SK-N-SH (cell line): ENCODE measurements around the gene JAZF1. TPM values are rescaled to one million over a fixed set of nuclear protein-coding genes. Genes with fewer than 3 reads are reported as not detected.

ENCODE experiments used
- CTCF ChIA-PET: fragments of 300-600, 350-600 bp; formaldehyde crosslinking; extraction: SDS; loops from one replicate; lab custom pipeline; 2021; lab: Yijun Ruan, JAX
- POLR2A ChIA-PET: fragments of 350-600 bp; sonication (Branson Sonifier 250); formaldehyde crosslinking; extraction: SDS; loops from one replicate; lab custom pipeline; 2020; ENCODE audit warnings: antibody characterized with exemption, inconsistent platforms; lab: Yijun Ruan, JAX
- DNase-seq: peaks from one replicate; pipeline ENCODE4 v3.0.0; 2012
- H2AFZ ChIP-seq: fragments of 200-600 bp; sonication (generic); 2 replicates; pipeline ENCODE4 v1.8.1; 2016; ENCODE audit warnings: antibody characterized with exemption, mild to moderate bottlenecking, low read depth
- H3F3A ChIP-seq: fragments of 200-600 bp; sonication (generic); replicated peaks from 2 replicates; pipeline ENCODE3; 2016; ENCODE audit warnings: antibody characterized with exemption, mild to moderate bottlenecking; ENCODE audit not compliant: insufficient read depth
- H3K27ac ChIP-seq, 2 experiments: fragments of 200-500 bp in 1 of 2; fragments of 200-600 bp in 1 of 2; sonication (Bioruptor generic) in 1 of 2; sonication (generic), shearing (Covaris generic) in 1 of 2; 2 replicates each; pipeline versions ENCODE4 v1.5.1 to v1.6.1; 2014 to 2016; ENCODE audit warnings: low read depth in 2 of 2, inconsistent platforms in 1 of 2, low read length in 1 of 2, mild to moderate bottlenecking in 1 of 2, mixed read lengths in 1 of 2
- H3K27me3 ChIP-seq: fragments of 200-600 bp; sonication (generic), shearing (Covaris generic); 2 replicates; pipeline ENCODE4 v1.6.1; 2016; ENCODE audit warnings: mixed run types; ENCODE audit not compliant: insufficient read depth
- H3K36me3 ChIP-seq, 2 experiments: fragments of 200-500 bp in 1 of 2; fragments of 200-600 bp in 1 of 2; sonication (Bioruptor generic) in 1 of 2; sonication (generic) in 1 of 2; replicated peaks in 1 of 2; 2 replicates each; pipeline versions ENCODE3 to v1.5.1; 2014 to 2016; ENCODE audit warnings: low read length in 1 of 2, mild to moderate bottlenecking in 1 of 2; ENCODE audit not compliant: insufficient read depth in 2 of 2, control insufficient read depth in 1 of 2
- H3K4me1 ChIP-seq, 2 experiments: fragments of 200-500 bp in 1 of 2; fragments of 200-600 bp in 1 of 2; sonication (Bioruptor generic) in 1 of 2; sonication (generic), shearing (Covaris generic) in 1 of 2; 2 replicates each; pipeline versions ENCODE4 v1.5.1 to v1.6.1; 2014 to 2016; ENCODE audit warnings: low read depth in 1 of 2, low read length in 1 of 2, mixed run types in 1 of 2; ENCODE audit not compliant: insufficient read depth in 2 of 2, control insufficient read depth in 1 of 2
- H3K4me2 ChIP-seq: fragments of 200-600 bp; sonication (generic), shearing (Covaris generic); 2 replicates; pipeline ENCODE4 v1.6.1; 2017; ENCODE audit warnings: mixed run types
- H3K4me3 ChIP-seq, 2 experiments: fragments of 200-500 bp in 1 of 2; fragments of 200-600 bp in 1 of 2; sonication (Bioruptor generic) in 1 of 2; sonication (generic), shearing (Covaris generic) in 1 of 2; 2 replicates each; pipeline versions ENCODE4 v1.5.1 to v1.8.1; 2014 to 2016; ENCODE audit warnings: low read depth in 2 of 2, inconsistent platforms in 1 of 2, low read length in 1 of 2, mild to moderate bottlenecking in 1 of 2, mixed read lengths in 1 of 2, moderate library complexity in 1 of 2
- H3K79me2 ChIP-seq: fragments of 200-600 bp; sonication (generic); 2 replicates; pipeline ENCODE4 v1.8.1; 2017; ENCODE audit warnings: mild to moderate bottlenecking; ENCODE audit not compliant: insufficient read depth
- H3K9ac ChIP-seq: fragments of 200-600 bp; sonication (generic); 2 replicates; pipeline ENCODE4 v1.6.1; 2017; ENCODE audit warnings: mixed run types
- H3K9me2 ChIP-seq: fragments of 200-600 bp; sonication (generic); 2 replicates; pipeline ENCODE4 v1.6.1; 2017; ENCODE audit warnings: mixed run types
- H3K9me3 ChIP-seq: fragments of 200-600 bp; sonication (generic); 2 replicates; pipeline ENCODE4 v1.6.1; 2017; ENCODE audit warnings: mixed run types, mild to moderate bottlenecking, moderate library complexity
- H4K20me1 ChIP-seq: fragments of 200-600 bp; sonication (generic); 2 replicates; pipeline ENCODE4 v1.6.1; 2017; ENCODE audit warnings: mild to moderate bottlenecking, mixed run types; ENCODE audit not compliant: insufficient read depth
- CHD2 ChIP-seq: fragments of 150-350 bp; IDR thresholded peaks from 2 replicates; pipeline ENCODE4 v1.6.1; 2018; ENCODE audit warnings: low read length; ENCODE audit not compliant: partially characterized antibody
- CTCF ChIP-seq: fragments of 200-600 bp; sonication (generic); IDR thresholded peaks from 2 replicates; pipeline ENCODE4 v1.6.1; 2017; ENCODE audit warnings: antibody characterized with exemption, mild to moderate bottlenecking, moderate library complexity
- EP300 ChIP-seq, 2 experiments: IDR thresholded peaks; 2 replicates each; pipeline versions ENCODE4 v1.4.0 to v1.6.1; 2012; ENCODE audit warnings: borderline replicate concordance in 1 of 2, low read depth in 1 of 2, low read length in 1 of 2
- EZH2phosphoT487 ChIP-seq: fragments of 200-600 bp; sonication (generic); IDR thresholded peaks from 2 replicates; pipeline ENCODE4 v1.6.1; 2017; ENCODE audit warnings: low read depth, mixed run types, mild to moderate bottlenecking, antibody characterized with exemption, moderate library complexity, borderline replicate concordance
- FOXJ3 ChIP-seq: sonication (generic); formaldehyde crosslinking; IDR thresholded peaks from 2 replicates; pipeline ENCODE4 v1.5.1; 2020; ENCODE audit warnings: mild to moderate bottlenecking, missing genetic modification reagents
- FOXM1 ChIP-seq: IDR thresholded peaks from 2 replicates; pipeline ENCODE4 v1.4.0; 2012; ENCODE audit warnings: low read depth, mild to moderate bottlenecking
- GATA2 ChIP-seq: sonication (generic); formaldehyde crosslinking; IDR thresholded peaks from 2 replicates; pipeline ENCODE4 v1.5.0; 2020; ENCODE audit warnings: mild to moderate bottlenecking, missing genetic modification reagents
- NRF1 ChIP-seq: IDR thresholded peaks from 2 replicates; pipeline ENCODE4 v1.6.1; 2012; ENCODE audit warnings: low read depth, mild to moderate bottlenecking, low read length
- PBX3 ChIP-seq: IDR thresholded peaks from 2 replicates; pipeline ENCODE4; 2012
- RAD21 ChIP-seq: IDR thresholded peaks from 2 replicates; pipeline ENCODE4 v1.6.1; 2012; ENCODE audit warnings: mild to moderate bottlenecking, low read length
- RCOR1 ChIP-seq: fragments of 150-350 bp; IDR thresholded peaks from 2 replicates; pipeline ENCODE4 v1.6.1; 2017; ENCODE audit warnings: antibody characterized with exemption, low read length
- REST ChIP-seq: IDR thresholded peaks from 2 replicates; pipeline ENCODE4 v1.6.1; 2012; ENCODE audit warnings: mild to moderate bottlenecking, low read depth, low read length, moderate library complexity
- SMC3 ChIP-seq: IDR thresholded peaks from 2 replicates; pipeline ENCODE4 v1.6.1; 2012; ENCODE audit warnings: low read depth, low read length, improper control_type of control experiment
- TCF12 ChIP-seq: IDR thresholded peaks from 2 replicates; pipeline ENCODE4 v1.4.0; 2012
- TEAD4 ChIP-seq: IDR thresholded peaks from 2 replicates; pipeline ENCODE4 v1.4.0; 2012; ENCODE audit warnings: mild to moderate bottlenecking, borderline replicate concordance; ENCODE audit not compliant: insufficient read depth
- USF1 ChIP-seq: IDR thresholded peaks from 2 replicates; pipeline ENCODE4 v1.4.0; 2012; ENCODE audit warnings: low read depth, borderline replicate concordance
- ZBTB33 ChIP-seq: IDR thresholded peaks from 2 replicates; pipeline ENCODE4 v1.4.0; 2012; ENCODE audit warnings: low read depth, borderline replicate concordance
- WGBS: methylation state at CpG from one replicate; pipeline ENCODE4 v1.1.6; 2017; ENCODE audit warnings: low lambda C conversion rate; 5-methylcytosine and 5-hydroxymethylcytosine counted together
- polyA plus RNA-seq, 3 experiments: library from polyadenylated mRNA; depleted of rRNA; stranded (reverse); fragments of >200 nt; gene quantifications; 2 replicates each; pipeline ENCODE4 v1.2.3, GENCODE V29; 2012

The JAZF1 gene
- polyA plus RNA-seq, 1 of the 3 experiments (the other 2 are of a cell fraction), result 1.7 TPM

GRCh38 chr7:27945058-27945795 lies 235.4 kb downstream of the JAZF1 start:
- Histone ChIP-seq H3K79me2 (no peaks in the 10 kb centered on the region), H3K9me3 (no peaks in the 10 kb centered on the region), H3K4me3 (no peak overlapping the region), H3K4me1 (peaks cover 0 to 4% of the 10 kb centered on the region in 2 experiments; a peak in 1 of 4 replicates), H3K9me2 (no peaks in the 10 kb centered on the region), H3K27me3 (no peaks in the 10 kb centered on the region), H3K36me3 (no peaks in the 10 kb centered on the region), H4K20me1 (no peaks in the 10 kb centered on the region), H3K27ac (no peak overlapping the region), H3K4me2 (no peak overlapping the region), H3F3A (no peaks in the 10 kb centered on the region), H3K9ac (no peak overlapping the region)
- POLR2A ChIA-PET, result no interaction called here
- WGBS, result 86% methylated on average over 10 of the region's 10 CpGs
- TF ChIP-seq USF1, result no peak
- no peak for TF ChIP-seq TEAD4
- TF ChIP-seq EZH2phosphoT487, result no peak
- TF ChIP-seq NRF1, result no peak
- TF ChIP-seq REST, result no peak
- TF ChIP-seq FOXJ3 (CRISPR knock-in tag), result no peak
- TF ChIP-seq TCF12, result no peak
- no peak for TF ChIP-seq SMC3
- no peak for TF ChIP-seq GATA2
- TF ChIP-seq PBX3, result no peak
- no peak for TF ChIP-seq FOXM1
- TF ChIP-seq ZBTB33, result no peak
- TF ChIP-seq RCOR1, result no peak
- TF ChIP-seq EP300 (IDR thresholded peaks at IDR 0.05; ENCODE audit: borderline replicate concordance in 1 of 2, low read depth in 1 of 2, low read length in 1 of 2), result no peak
- no peak for TF ChIP-seq CHD2
- TF ChIP-seq RAD21, result no peak
- no peak for TF ChIP-seq CTCF
- TF ChIP-seq, all 33 proteins: peak for 0
- CTCF ChIA-PET, result interaction anchor here (1.6 to 1.9 kb wide), 2 partner anchors 16 to 749 kb away, joined by 3 to 4 read pairs; no protein-coding TSS in a partner anchor
- DNase-seq, result no peak
- no peak overlapping the region for H2AFZ ChIP-seq
